ENCODE data around the gene IFT81.

The IFT81 gene

GRCh38 chr12:110165540-110166159 lies 41.5 kb downstream of the IFT81 start:
- DNase-seq (ENCODE audit: low read depth, low spot score), result no peak
- ChIA-PET CTCF (interaction anchor here (0.9 kb wide), 1 partner anchor 61 kb away, joined by 3 read pairs; no protein-coding TSS in a partner anchor), POLR2A (interaction anchor here (0.6 kb wide), 1 partner anchor 452 kb away, joined by 3 read pairs; no protein-coding TSS in a partner anchor)
- H3K4me3 ChIP-seq (ENCODE audit: low read depth, low read length), result no peak overlapping the region
- no peak for TF ChIP-seq CTCF (IDR thresholded peaks at IDR 0.05; ENCODE audit: insufficient read depth, low read length, missing control alignments)

GRCh38 chr12:110168732-110169455 lies 44.7 kb downstream of the IFT81 start:
- TF ChIP-seq CTCF (IDR thresholded peaks at IDR 0.05; ENCODE audit: insufficient read depth, low read length, missing control alignments), result no peak
- ChIA-PET CTCF (interaction anchor here (0.9 kb wide), 1 partner anchor 56 kb away, joined by 4 read pairs; no protein-coding TSS in a partner anchor), POLR2A (no interaction called here)
- DNase-seq (ENCODE audit: low read depth, low spot score), result no peak
- H3K4me3 ChIP-seq (ENCODE audit: low read depth, low read length), result no peak overlapping the region

GRCh38 chr12:110170535-110171185 lies 46.5 kb downstream of the IFT81 start:
- DNase-seq (ENCODE audit: low read depth, low spot score), result no peak
- H3K4me3 ChIP-seq (ENCODE audit: low read depth, low read length), result no peak overlapping the region
- ChIA-PET POLR2A (no interaction called here), CTCF (no interaction called here)
- no peak for TF ChIP-seq CTCF (IDR thresholded peaks at IDR 0.05; ENCODE audit: insufficient read depth, low read length, missing control alignments)

GRCh38 chr12:110171186-110171538 lies 47.0 kb downstream of the IFT81 start:
- no peak overlapping the region for H3K4me3 ChIP-seq (ENCODE audit: low read depth, low read length)
- no peak for DNase-seq (ENCODE audit: low read depth, low spot score)
- CTCF ChIA-PET, result no interaction called here
- POLR2A ChIA-PET, result no interaction called here
- no peak for TF ChIP-seq CTCF (IDR thresholded peaks at IDR 0.05; ENCODE audit: insufficient read depth, low read length, missing control alignments)

- TF ChIP-seq CTCF (IDR thresholded peaks at IDR 0.05; ENCODE audit: insufficient read depth, low read length, missing control alignments), result no peak
- no peak overlapping the region for H3K4me3 ChIP-seq (ENCODE audit: low read depth, low read length)
- ChIA-PET CTCF (no interaction called here), POLR2A (no interaction called here)
- no peak for DNase-seq (ENCODE audit: low read depth, low spot score)
Observed at GRCh38 chr12:110171636-110172035, 47.5 kb downstream of the IFT81 start.

- no peak overlapping the region for H3K4me3 ChIP-seq (ENCODE audit: low read depth, low read length)
- TF ChIP-seq CTCF (IDR thresholded peaks at IDR 0.05; ENCODE audit: insufficient read depth, low read length, missing control alignments), result no peak
- ChIA-PET CTCF (interaction anchor here (1.1 to 1.8 kb wide), 2 partner anchors 18 to 49 kb away, joined by 3 to 7 read pairs; no protein-coding TSS in a partner anchor), POLR2A (interaction anchor here (0.5 kb wide), 1 partner anchor 39 kb away, joined by 3 read pairs; no protein-coding TSS in a partner anchor)
- DNase-seq (ENCODE audit: low read depth, low spot score), result no peak
Observed at GRCh38 chr12:110174373-110174996, 50.3 kb downstream of the IFT81 start.
